GM10847 (cell line): ENCODE results near the gene CYRIA.

ENCODE experiments used
- POLR2A ChIP-seq: IDR thresholded peaks from 2 replicates; pipeline ENCODE4 v1.6.1; 2011; ENCODE audit not compliant: insufficient read length; ENCODE audit errors: extremely low read depth

CYRIA gene

DNA sequence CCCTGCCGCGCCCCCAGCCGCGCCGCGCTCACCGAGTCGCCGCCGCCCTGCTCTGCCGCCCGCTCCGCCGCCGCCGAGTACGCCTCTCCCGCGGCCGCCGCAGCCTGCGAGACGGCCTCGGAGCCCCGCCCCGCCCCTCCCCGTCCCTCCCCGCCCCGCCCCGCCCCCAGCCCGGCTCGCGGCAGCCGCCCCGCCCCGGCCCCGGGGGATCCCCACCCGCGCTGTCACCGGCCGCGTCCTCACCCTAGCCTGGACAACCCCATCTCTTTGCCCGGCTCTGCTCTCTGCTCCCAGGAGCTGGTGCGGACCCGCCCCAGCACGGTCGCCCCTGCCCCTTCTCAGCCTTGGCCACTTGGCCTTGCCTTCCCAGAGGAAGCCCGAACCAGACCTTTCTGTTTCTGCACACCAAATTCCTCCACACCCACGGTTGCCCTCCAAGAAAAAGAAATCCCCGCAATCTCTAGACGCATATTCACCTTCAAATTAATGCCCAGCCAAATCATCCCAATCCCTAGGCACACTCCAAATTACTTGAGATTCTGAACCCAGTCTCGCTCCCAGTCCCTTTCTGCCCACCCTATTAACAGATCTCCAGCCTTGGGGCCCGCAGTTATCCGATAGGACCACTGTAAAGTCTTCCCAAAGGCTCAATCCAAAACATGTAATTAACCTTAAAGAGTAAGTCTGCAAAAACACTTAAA is at the start of gene CYRIA:
Gene CYRIA (minus strand): TSS at position 87 of the 701 bp plus-strand sequence. CDS start 77,715 bp downstream, outside the sequence.
- TF ChIP-seq POLR2A = no peak

DNA sequence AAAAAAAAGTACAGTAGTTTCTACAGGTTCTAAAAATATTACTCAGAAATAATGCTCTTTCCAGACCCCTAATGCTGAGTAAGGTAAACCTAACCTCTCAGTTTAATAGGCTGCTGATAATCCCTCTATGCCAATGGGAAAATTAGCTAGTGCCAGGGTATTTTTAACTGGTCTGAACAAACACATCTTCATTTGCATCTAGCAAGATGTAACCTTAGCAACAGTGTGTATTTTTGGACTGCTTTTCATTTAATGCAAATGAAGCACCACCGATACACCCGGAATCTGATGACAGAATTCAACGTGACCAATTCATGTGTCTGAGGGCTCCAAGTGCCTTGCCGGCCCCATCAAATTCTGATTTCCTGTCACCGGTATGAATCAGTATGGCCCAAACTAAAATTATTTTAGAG is 47.4 kb upstream of the CYRIA start:
- TF ChIP-seq POLR2A = no peak

GRCh38 chr2:16709769-16710168 is 44.1 kb upstream of the CYRIA start:
- TF ChIP-seq POLR2A = no peak

- TF ChIP-seq POLR2A = no peak
These were observed 42.5 kb upstream of the CYRIA start for GRCh38 chr2:16708173-16708572.

- no peak for TF ChIP-seq POLR2A
These were observed 41.5 kb upstream of the CYRIA start for GRCh38 chr2:16707014-16707623.

DNA sequence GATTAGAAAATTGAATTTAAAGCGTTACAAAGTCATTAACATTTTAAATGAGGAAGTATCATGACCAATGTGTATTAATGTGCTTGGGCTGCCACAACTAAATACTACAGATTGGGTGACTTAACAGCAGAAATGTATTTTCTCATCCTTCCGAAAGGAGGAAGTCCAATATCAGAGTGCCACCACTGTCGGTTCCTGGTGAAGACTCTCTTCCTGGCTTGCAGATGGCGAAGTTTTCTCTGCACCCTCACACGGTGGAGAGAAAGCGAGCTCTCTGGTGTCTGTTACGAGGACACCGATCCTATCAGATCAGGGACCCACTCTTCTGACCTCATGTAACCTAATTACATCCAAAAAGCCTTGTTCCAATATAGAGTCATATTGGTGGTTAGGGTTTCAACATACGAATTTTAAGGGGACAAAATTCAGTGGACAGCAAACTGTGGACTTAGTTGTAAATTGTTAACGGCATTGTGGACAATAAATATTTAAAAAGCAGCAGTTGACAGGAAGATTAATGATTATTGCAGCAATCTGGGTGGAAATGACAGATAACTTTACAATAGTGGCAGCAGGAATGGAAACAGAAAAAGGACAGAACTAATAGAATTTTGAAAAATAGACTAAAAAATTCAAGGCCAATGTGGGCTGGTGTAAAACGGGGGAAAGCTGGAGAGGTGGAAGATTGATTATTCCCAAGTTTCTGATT is 35.1 kb upstream of the CYRIA start:
- no peak for TF ChIP-seq POLR2A

DNA sequence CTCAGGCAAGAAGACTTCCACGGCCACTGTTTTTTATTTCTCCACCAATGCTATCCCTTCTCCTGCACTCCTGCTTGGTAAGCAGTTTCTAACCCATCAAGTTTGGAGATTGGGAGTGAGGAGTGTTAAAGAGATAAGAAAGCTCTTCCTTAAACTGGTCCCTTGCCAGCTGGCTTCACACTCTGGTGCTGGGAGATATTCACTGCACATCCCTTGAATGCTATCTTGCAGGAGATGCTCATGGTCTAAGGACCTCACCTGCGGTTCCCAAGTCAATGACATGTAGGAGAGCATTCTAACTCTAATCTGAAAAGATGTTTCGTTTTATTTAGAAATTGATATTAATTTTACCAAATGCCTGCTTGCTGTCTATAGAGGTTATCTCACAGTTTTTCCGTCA is 28.2 kb upstream of the CYRIA start:
- TF ChIP-seq POLR2A = no peak

- TF ChIP-seq POLR2A = no peak
These were observed 25.6 kb upstream of the CYRIA start for GRCh38 chr2:16691261-16691660.

- no peak for TF ChIP-seq POLR2A
These were observed 22.3 kb upstream of the CYRIA start for GRCh38 chr2:16687955-16688354.

DNA sequence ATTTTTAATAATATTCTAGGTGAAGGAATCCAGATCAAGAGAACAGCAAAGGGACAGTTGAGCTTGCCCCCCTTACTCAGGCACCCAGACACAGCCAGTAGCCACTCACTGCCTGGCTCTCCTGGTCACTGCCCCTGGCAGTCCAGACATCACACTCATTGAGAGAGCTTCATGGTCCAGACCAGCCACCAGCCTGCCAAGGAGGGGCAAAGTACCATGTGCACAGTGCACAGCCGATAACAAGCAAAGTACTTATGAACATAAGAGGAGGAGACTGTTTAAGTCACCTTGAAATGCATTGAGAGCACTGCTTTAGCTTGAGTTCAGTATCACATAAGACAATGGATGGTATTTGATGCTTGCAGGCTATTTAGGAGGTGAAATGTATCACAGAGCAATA is 21.6 kb upstream of the CYRIA start:
- TF ChIP-seq POLR2A = no peak

DNA sequence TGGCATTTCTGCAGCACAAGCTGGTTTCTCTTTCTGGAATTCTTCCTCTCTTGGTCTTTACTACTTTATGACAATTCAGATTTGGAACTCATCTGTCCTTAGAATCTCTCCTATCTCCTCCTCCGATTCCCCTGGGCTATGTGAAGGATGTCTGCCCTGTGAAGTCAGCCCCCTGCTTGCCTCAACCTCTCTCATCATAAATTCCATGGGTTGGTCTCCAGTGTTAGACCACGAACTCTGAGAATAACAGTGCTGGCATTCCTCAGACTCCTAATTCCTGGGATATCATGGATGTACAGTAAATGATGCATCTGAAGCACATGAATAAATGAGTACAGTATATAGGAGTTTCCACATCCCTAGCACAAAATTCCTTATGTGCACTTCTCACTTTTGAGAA is 21.0 kb upstream of the CYRIA start:
- TF ChIP-seq POLR2A = no peak

GRCh38 chr2:16685340-16685715 is 19.7 kb upstream of the CYRIA start:
- no peak for TF ChIP-seq POLR2A

DNA sequence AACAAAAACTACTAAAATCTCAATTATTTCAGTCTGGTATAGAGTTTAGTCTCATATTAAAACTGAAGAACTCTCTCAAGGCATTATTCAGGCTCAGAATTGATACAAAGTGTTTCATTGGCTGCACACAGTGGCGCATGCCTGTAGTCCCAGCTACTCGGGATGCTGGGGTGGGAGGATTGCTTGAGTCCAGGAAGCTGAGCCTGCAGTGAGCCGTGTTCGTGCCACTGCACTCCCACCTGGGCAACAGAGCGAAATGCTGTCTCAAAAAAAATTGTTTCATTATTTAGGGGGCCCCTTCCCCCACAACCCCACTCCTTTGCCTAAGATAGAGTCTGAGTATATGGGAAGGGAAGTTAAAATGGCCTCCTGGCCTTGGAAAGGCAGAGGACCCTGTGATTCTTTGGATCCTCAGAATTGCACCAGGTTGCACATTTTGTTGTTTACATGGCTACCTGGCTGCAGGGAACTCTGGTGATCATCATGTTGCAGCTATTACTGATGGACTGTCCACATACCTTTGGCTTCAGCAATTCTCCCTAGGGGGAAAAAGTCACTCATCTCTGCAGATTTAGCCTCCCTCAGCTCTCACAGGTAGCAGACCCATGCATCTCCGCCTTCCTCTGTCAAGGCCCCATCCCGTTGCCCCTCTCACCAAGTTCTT is 19.2 kb upstream of the CYRIA start:
- TF ChIP-seq POLR2A = no peak

- no peak for TF ChIP-seq POLR2A
These were observed 17.9 kb upstream of the CYRIA start for GRCh38 chr2:16683576-16683975.

- no peak for TF ChIP-seq POLR2A
These were observed 16.9 kb upstream of the CYRIA start for GRCh38 chr2:16682431-16683118.
